H1 (cell line): ENCODE measurements around the gene PCDH9. TPM values are rescaled to one million over a fixed set of nuclear protein-coding genes. Genes with fewer than 3 reads are reported as not detected.

Source experiments
- CTCF ChIA-PET: fragments of 300-600 bp; sonication (Branson Sonifier 250); formaldehyde crosslinking; loops from one replicate; lab custom pipeline; 2021; ENCODE audit not compliant: partially characterized antibody; lab: Charles Lee
- POLR2A ChIA-PET: fragments of 300-600 bp; sonication (Branson Sonifier 250); formaldehyde crosslinking; loops from one replicate; lab custom pipeline; 2021; ENCODE audit warnings: inconsistent platforms; ENCODE audit not compliant: partially characterized antibody; lab: Charles Lee
- DNase-seq, 2 experiments: peaks; one replicate each; pipeline versions ENCODE4 v3.0.0 to v3.0.0-alpha.2; 2010 to 2022; ENCODE audit warnings: low spot score in 2 of 2, low read depth in 1 of 2, mixed read lengths in 1 of 2
- FAIRE-seq: peaks from 2 replicates; lab custom pipeline; 2011; peaks lifted over from hg19 to GRCh38; lab: Jason Lieb, UNC
- H2AFZ ChIP-seq: 2 replicates; pipeline ENCODE4 v1.8.1; 2012; ENCODE audit warnings: low read length, inconsistent platforms
- H2AK5ac ChIP-seq: 2 replicates; pipeline ENCODE4 v1.6.1; 2013; ENCODE audit warnings: low read depth, low read length
- H2BK120ac ChIP-seq: replicated peaks from 2 replicates; pipeline ENCODE3; 2013; ENCODE audit warnings: low read depth, low read length, inconsistent platforms
- H2BK12ac ChIP-seq: 2 replicates; pipeline ENCODE4 v1.6.1; 2013; ENCODE audit warnings: low read depth, low read length
- H2BK15ac ChIP-seq: 2 replicates; pipeline ENCODE4 v1.6.1; 2013; ENCODE audit warnings: low read length
- H2BK20ac ChIP-seq: 2 replicates; pipeline ENCODE4 v1.6.1; 2013; ENCODE audit warnings: low read length
- H2BK5ac ChIP-seq: 2 replicates; pipeline ENCODE4 v1.6.1; 2013; ENCODE audit warnings: low read depth, low read length
- H3K14ac ChIP-seq: 2 replicates; pipeline ENCODE4 v1.6.1; 2013; ENCODE audit warnings: inconsistent platforms; ENCODE audit not compliant: insufficient read length
- H3K18ac ChIP-seq: 2 replicates; pipeline ENCODE4 v1.6.1; 2013; ENCODE audit warnings: low read length; ENCODE audit errors: extremely low read depth
- H3K23ac ChIP-seq: 2 replicates; pipeline ENCODE4 v1.6.1; 2013; ENCODE audit warnings: inconsistent platforms; ENCODE audit not compliant: insufficient read length
- H3K23me2 ChIP-seq: 2 replicates; pipeline ENCODE4 v1.6.1; 2013; ENCODE audit warnings: low read depth, low read length
- H3K27ac ChIP-seq: 2 replicates; pipeline ENCODE4 v1.6.1; 2011; ENCODE audit warnings: low read depth, low read length, inconsistent platforms
- H3K27me3 ChIP-seq, 4 experiments: replicated peaks in 1 of 4; 1 replicate in 1 of 4; 2 replicates in 3 of 4; pipeline versions ENCODE4 v1.6.1 to v1.8.1; 2011 to 2013; ENCODE audit warnings: low read length in 3 of 4, mild to moderate bottlenecking in 3 of 4, inconsistent platforms in 2 of 4, mixed read lengths in 2 of 4, moderate library complexity in 1 of 4; ENCODE audit not compliant: control insufficient read depth in 3 of 4, insufficient read depth in 3 of 4; ENCODE audit errors: extremely low read depth in 1 of 4
- H3K36me3 ChIP-seq, 4 experiments: 2 replicates each; pipeline versions ENCODE4 v1.6.1 to v1.8.1; 2011 to 2013; ENCODE audit warnings: mild to moderate bottlenecking in 4 of 4, low read length in 3 of 4, moderate library complexity in 2 of 4, control low read depth in 1 of 4, inconsistent platforms in 1 of 4; ENCODE audit not compliant: insufficient read depth in 4 of 4, control insufficient read depth in 2 of 4
- H3K4ac ChIP-seq: replicated peaks from 2 replicates; pipeline ENCODE3; 2013; ENCODE audit warnings: low read length, low read depth, mixed read lengths, inconsistent platforms; ENCODE audit not compliant: insufficient read length
- H3K4me1 ChIP-seq, 4 experiments: replicated peaks in 1 of 4; 1 replicate in 1 of 4; 2 replicates in 3 of 4; pipeline versions ENCODE4 v1.6.1 to v1.8.1; 2011 to 2013; ENCODE audit warnings: low read length in 3 of 4, inconsistent platforms in 2 of 4, mixed read lengths in 1 of 4; ENCODE audit not compliant: insufficient read depth in 4 of 4, control insufficient read depth in 3 of 4
- H3K4me2 ChIP-seq, 2 experiments: 2 replicates each; pipeline versions ENCODE4 v1.6.1 to v1.8.1; 2011 to 2013; ENCODE audit warnings: low read depth in 2 of 2, low read length in 2 of 2, control low read depth in 1 of 2, inconsistent platforms in 1 of 2, mild to moderate bottlenecking in 1 of 2; ENCODE audit not compliant: insufficient read depth in 1 of 2
- H3K4me3 ChIP-seq, 4 experiments: fragments of 200-600, 300-600 bp in 1 of 4; sonication (generic), shearing (Covaris generic), sonication (Bioruptor Twin) in 1 of 4; 2 replicates each; pipeline versions ENCODE4 v1.5.1 to v1.8.1; 2011 to 2016; ENCODE audit warnings: low read length in 4 of 4, low read depth in 3 of 4, control low read depth in 2 of 4, inconsistent platforms in 2 of 4, mild to moderate bottlenecking in 2 of 4, mixed read lengths in 1 of 4, moderate library complexity in 1 of 4; ENCODE audit not compliant: insufficient read depth in 2 of 4; ENCODE audit errors: extremely low read depth in 1 of 4
- H3K56ac ChIP-seq: replicated peaks from 2 replicates; pipeline ENCODE3; 2013; ENCODE audit warnings: low read depth, mild to moderate bottlenecking, mixed read lengths, low read length, inconsistent platforms; ENCODE audit not compliant: insufficient read length
- H3K79me1 ChIP-seq: 2 replicates; pipeline ENCODE4 v1.6.1; 2013; ENCODE audit warnings: low read depth, low read length, control low read depth
- H3K79me2 ChIP-seq, 2 experiments: 2 replicates each; pipeline versions ENCODE4 v1.6.1 to v1.8.1; 2012 to 2013; ENCODE audit warnings: low read length in 2 of 2, mild to moderate bottlenecking in 2 of 2, inconsistent platforms in 1 of 2; ENCODE audit not compliant: insufficient read depth in 2 of 2, control insufficient read depth in 1 of 2
- H3K9ac ChIP-seq, 4 experiments: replicated peaks in 1 of 4; 1 replicate in 1 of 4; 2 replicates in 3 of 4; pipeline versions ENCODE4 v1.6.1 to v1.8.1; 2011 to 2013; ENCODE audit warnings: low read depth in 3 of 4, low read length in 3 of 4, control low read depth in 2 of 4, mild to moderate bottlenecking in 2 of 4, moderate library complexity in 2 of 4, inconsistent platforms in 1 of 4; ENCODE audit errors: extremely low read depth in 1 of 4
- H3K9me3 ChIP-seq, 2 experiments: 2 replicates each; pipeline versions ENCODE4 v1.6.1 to v1.8.1; 2012 to 2013; ENCODE audit warnings: mild to moderate bottlenecking in 2 of 2, moderate library complexity in 2 of 2, control low read depth in 1 of 2, inconsistent platforms in 1 of 2, low read depth in 1 of 2, low read length in 1 of 2, mixed read lengths in 1 of 2; ENCODE audit not compliant: insufficient read depth in 2 of 2
- H4K20me1 ChIP-seq, 2 experiments: replicated peaks in 1 of 2; 2 replicates each; pipeline versions ENCODE3 to v1.8.1; 2011 to 2013; ENCODE audit warnings: inconsistent platforms in 2 of 2, low read length in 2 of 2, mild to moderate bottlenecking in 1 of 2; ENCODE audit not compliant: insufficient read depth in 2 of 2, control insufficient read depth in 1 of 2
- H4K5ac ChIP-seq: 2 replicates; pipeline ENCODE4 v1.6.1; 2013; ENCODE audit warnings: low read length, low read depth, mixed read lengths, inconsistent platforms; ENCODE audit not compliant: insufficient read length
- H4K8ac ChIP-seq: 2 replicates; pipeline ENCODE4 v1.8.0; 2013; ENCODE audit warnings: mild to moderate bottlenecking, moderate library complexity, low read length, inconsistent platforms; ENCODE audit not compliant: insufficient read depth; ENCODE audit errors: extremely low read depth
- H4K91ac ChIP-seq: replicated peaks from 2 replicates; pipeline ENCODE3; 2013; ENCODE audit warnings: low read length, mixed read lengths, inconsistent platforms; ENCODE audit not compliant: insufficient read length
- BCL11A ChIP-seq, 2 experiments: IDR thresholded peaks; one replicate each; pipeline ENCODE4 v1.6.1; 2011; ENCODE audit warnings: low read depth in 2 of 2, low read length in 2 of 2, mild to moderate bottlenecking in 2 of 2
- CEBPB ChIP-seq: IDR thresholded peaks from 2 replicates; pipeline ENCODE4 v1.6.1; 2012; ENCODE audit warnings: low read depth, low read length
- FOSL1 ChIP-seq: IDR thresholded peaks from 2 replicates; pipeline ENCODE4 v1.6.1; 2011; ENCODE audit warnings: mild to moderate bottlenecking, low read depth, low read length, moderate library complexity; ENCODE audit not compliant: insufficient read depth
- KDM1A ChIP-seq: fragments of 200-600, 300-600 bp; sonication (generic); IDR thresholded peaks from 2 replicates; pipeline ENCODE4 v1.7.1; 2016; ENCODE audit warnings: mild to moderate bottlenecking, low read length, borderline replicate concordance
- MAFK ChIP-seq: IDR thresholded peaks from 2 replicates; pipeline ENCODE4 v1.6.1; 2012; ENCODE audit warnings: low read depth, mild to moderate bottlenecking, improper control_type of control experiment, low read length
- POU5F1 ChIP-seq: IDR thresholded peaks from 2 replicates; pipeline ENCODE4 v1.6.1; 2011; ENCODE audit warnings: low read depth, mild to moderate bottlenecking, low read length, moderate library complexity
- RAD21 ChIP-seq, 2 experiments: IDR thresholded peaks in 1 of 2; conservative IDR thresholded peaks in 1 of 2; 2 replicates each; pipeline ENCODE4 v1.6.1; 2011; ENCODE audit warnings: low read depth in 2 of 2, low read length in 2 of 2, improper control_type of control experiment in 1 of 2, inconsistent platforms in 1 of 2, mild to moderate bottlenecking in 1 of 2, moderate library complexity in 1 of 2
- RFX5 ChIP-seq: IDR thresholded peaks from 2 replicates; pipeline ENCODE4 v1.6.1; 2011; ENCODE audit warnings: low read depth, low read length, improper control_type of control experiment, borderline replicate concordance
- RXRA ChIP-seq: IDR thresholded peaks from 2 replicates; pipeline ENCODE4 v1.6.1; 2011; ENCODE audit warnings: low read depth, mild to moderate bottlenecking, low read length, moderate library complexity; ENCODE audit not compliant: insufficient read depth
- TAF1 ChIP-seq: IDR thresholded peaks from 2 replicates; pipeline ENCODE4 v1.6.1; 2011; ENCODE audit warnings: mild to moderate bottlenecking, low read depth, low read length
- TBP ChIP-seq: IDR thresholded peaks from 2 replicates; pipeline ENCODE4 v1.6.1; 2011; ENCODE audit warnings: low read depth, low read length, improper control_type of control experiment
- TCF12 ChIP-seq: IDR thresholded peaks from 2 replicates; pipeline ENCODE4 v1.6.1; 2011; ENCODE audit warnings: low read depth, mild to moderate bottlenecking, low read length
- YY1 ChIP-seq: IDR thresholded peaks from 2 replicates; pipeline ENCODE4 v1.6.1; 2011; ENCODE audit warnings: low read depth, mild to moderate bottlenecking, low read length
- WGBS, 2 experiments: shearing (Covaris generic) in 1 of 2; methylation state at CpG; one replicate each; pipeline versions ENCODE4 v1.1.6 to v1.1.7; 2013 to 2015; ENCODE audit warnings: low lambda C conversion rate in 2 of 2, mixed read lengths in 2 of 2, inconsistent platforms in 1 of 2, low coverage in 1 of 2, missing lambda C conversion rate in 1 of 2; ENCODE audit not compliant: insufficient replicate concordance in 2 of 2, insufficient coverage in 1 of 2, insufficient read length in 1 of 2; ENCODE audit errors: extremely low coverage in 1 of 2, missing lambda C conversion rate in 1 of 2; 5-methylcytosine and 5-hydroxymethylcytosine counted together
- polyA plus RNA-seq, 7 experiments: library from polyadenylated mRNA; depleted of rRNA in 3 of 7; stranded (reverse) in 5 of 7; unstranded in 2 of 7; fragments of >200 nt in 5 of 7; fragments of 200-250 nt in 2 of 7; gene quantifications; 1 replicate in 5 of 7; 2 replicates in 1 of 7; 4 replicates in 1 of 7; pipeline versions ENCODE4 v1.2.1 to v1.2.3, GENCODE V29; 2011 to 2013; ENCODE audit warnings: missing spikeins in 2 of 7, mixed read lengths in 2 of 7
- total RNA-seq: library from RNA; stranded (reverse); fragmentation: NEBNext Ultra II Directional; extraction: Animal tissue kit (Norgen Biotek cat#: 25700); gene quantifications from 2 replicates; pipeline ENCODE4 v1.2.1, GENCODE V29; 2021
- TF ChIP-seq, protein P1 (sequence below): IDR thresholded peaks from 2 replicates; pipeline ENCODE4 v1.6.1; 2011; ENCODE audit warnings: low read length, improper control_type of control experiment

Gene PCDH9
- total and polyA plus RNA-seq, 2 of the 8 experiments (the other 6 are each of a cell fraction or from before 2014, with no cell fraction given): 0.12 to 0.60 TPM

GRCh38 chr13:66778461-66778860, 451.7 kb downstream of the PCDH9 start:
- DNase-seq (no peak), FAIRE-seq (no peak)
- POLR2A ChIA-PET: no interaction called here
- TF ChIP-seq POU5F1 (no peak), RXRA (no peak), BCL11A (IDR thresholded peaks at IDR 0.05; ENCODE audit: low read depth in 2 of 2, low read length in 2 of 2) (no peak), TCF12 (no peak), RFX5 (no peak), MAFK (no peak), RAD21 (IDR thresholded peaks at IDR 0.05 in 1 of 2, conservative IDR thresholded peaks at IDR 0.05 in 1 of 2; ENCODE audit: low read depth in 2 of 2, low read length in 2 of 2) (no peak), TBP (no peak), YY1 (no peak), FOSL1 (no peak), KDM1A (no peak), TAF1 (no peak), CEBPB (no peak)
- TF ChIP-seq, protein P1, sequence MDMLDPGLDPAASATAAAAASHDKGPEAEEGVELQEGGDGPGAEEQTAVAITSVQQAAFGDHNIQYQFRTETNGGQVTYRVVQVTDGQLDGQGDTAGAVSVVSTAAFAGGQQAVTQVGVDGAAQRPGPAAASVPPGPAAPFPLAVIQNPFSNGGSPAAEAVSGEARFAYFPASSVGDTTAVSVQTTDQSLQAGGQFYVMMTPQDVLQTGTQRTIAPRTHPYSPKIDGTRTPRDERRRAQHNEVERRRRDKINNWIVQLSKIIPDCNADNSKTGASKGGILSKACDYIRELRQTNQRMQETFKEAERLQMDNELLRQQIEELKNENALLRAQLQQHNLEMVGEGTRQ: no peak
- Histone ChIP-seq H3K18ac (no peak overlapping the region), H4K20me1 (no peaks in the 10 kb centered on the region), H2BK15ac (no peak overlapping the region), H3K9me3 (no peaks in the 10 kb centered on the region), H3K4ac (no peak overlapping the region), H3K56ac (no peak overlapping the region), H2BK12ac (no peak overlapping the region), H2BK120ac (no peak overlapping the region), H3K23me2 (no peaks in the 10 kb centered on the region), H2AK5ac (no peak overlapping the region), H3K23ac (no peak overlapping the region), H3K27me3 (no peaks in the 10 kb centered on the region), H2BK5ac (no peak overlapping the region), H2BK20ac (no peak overlapping the region), H3K4me1 (no peaks in the 10 kb centered on the region), H2AFZ (no peak overlapping the region), H3K36me3 (no peaks in the 10 kb centered on the region), H3K4me2 (no peak overlapping the region), H3K79me2 (no peaks in the 10 kb centered on the region), H3K79me1 (no peaks in the 10 kb centered on the region), H3K4me3 (no peak overlapping the region), H4K5ac (no peak overlapping the region), H4K91ac (no peak overlapping the region), H3K9ac (no peak overlapping the region), H3K14ac (no peak overlapping the region), H3K27ac (no peak overlapping the region), H4K8ac (no peak overlapping the region)
- CTCF ChIA-PET: no interaction called here
- WGBS, 2 experiments: 100% methylated on average over 1 of the region's 1 CpG; no CpG with 5 or more reads in 1 of the 2 experiments
